ENCODE results near the gene GRIK2. TPM values are rescaled to one million over a fixed set of nuclear protein-coding genes. Genes with fewer than 3 reads are reported as not detected.
"Not testable (repeated sequence)": the region's sequence is repeated elsewhere in the genome, so short reads cannot be mapped to it uniquely, and the experiment has no call there.

Gene GRIK2
- total RNA-seq, 1 donor from 2014 or later: 0.11 TPM

- intact Hi-C loops (cut with micrococcal nuclease): no loop called here
- Mint-ChIP-seq H3K27ac (no peak overlapping the region), H3K36me3 (ENCODE audit: low read depth) (no peaks in the 10 kb centered on the region), H3K4me1 (no peaks in the 10 kb centered on the region), H3K27me3 (no peaks in the 10 kb centered on the region), H3K4me3 (no peak overlapping the region), H3K9me3 (no peaks in the 10 kb centered on the region)
- no peak for TF ChIP-seq CTCF (IDR thresholded peaks at IDR 0.05)
- POLR2A ChIA-PET: no interaction called here
- DNase-seq (no peak), ATAC-seq (ENCODE audit: low read depth) (no peak)
- CTCF ChIA-PET: no interaction called here
These were observed 28.3 kb upstream of the GRIK2 start for GRCh38 chr6:101365181-101365580.

GRCh38 chr6:101379926-101380325 lies 13.6 kb upstream of the GRIK2 start:
- Mint-ChIP-seq H3K27ac (no peak overlapping the region), H3K4me1 (no peaks in the 10 kb centered on the region), H3K36me3 (ENCODE audit: low read depth) (no peaks in the 10 kb centered on the region), H3K4me3 (no peak overlapping the region), H3K9me3 (peaks cover 2% of the 10 kb centered on the region), H3K27me3 (no peaks in the 10 kb centered on the region)
- TF ChIP-seq CTCF (IDR thresholded peaks at IDR 0.05): no peak
- CTCF ChIA-PET: no interaction called here
- no peak for DNase-seq
- POLR2A ChIA-PET: no interaction called here
- intact Hi-C loops (cut with micrococcal nuclease): no loop called here
- no peak for ATAC-seq (ENCODE audit: low read depth)

GRCh38 chr6:101380897-101381630 lies 12.4 kb upstream of the GRIK2 start:
- no peak overlapping the region for H3K4me3 Mint-ChIP-seq
- no peaks in the 10 kb centered on the region for H3K27me3 Mint-ChIP-seq
- POLR2A ChIA-PET: no interaction called here
- H3K36me3 Mint-ChIP-seq (ENCODE audit: low read depth): no peaks in the 10 kb centered on the region
- TF ChIP-seq CTCF (IDR thresholded peaks at IDR 0.05): no peak
- CTCF ChIA-PET: no interaction called here
- peaks cover 2% of the 10 kb centered on the region for H3K9me3 Mint-ChIP-seq
- DNase-seq (no peak), ATAC-seq (ENCODE audit: low read depth) (no peak)
- no peaks in the 10 kb centered on the region for H3K4me1 Mint-ChIP-seq
- H3K27ac Mint-ChIP-seq: no peak overlapping the region
- intact Hi-C loops (cut with micrococcal nuclease): no loop called here

- H3K27me3 Mint-ChIP-seq; H3K4me1 Mint-ChIP-seq; H3K27ac Mint-ChIP-seq; intact Hi-C loops (cut with micrococcal nuclease); POLR2A ChIA-PET; H3K9me3 Mint-ChIP-seq; CTCF ChIA-PET; H3K4me3 Mint-ChIP-seq; DNase-seq; H3K36me3 Mint-ChIP-seq (ENCODE audit: low read depth); ATAC-seq (ENCODE audit: low read depth): not testable (repeated sequence)
These were observed 9.8 kb upstream of the GRIK2 start for GRCh38 chr6:101383747-101384146.

- POLR2A ChIA-PET: no interaction called here
- TF ChIP-seq CTCF (IDR thresholded peaks at IDR 0.05): no peak
- Mint-ChIP-seq H3K36me3 (ENCODE audit: low read depth) (no peaks in the 10 kb centered on the region), H3K27ac (no peak overlapping the region), H3K4me1 (no peaks in the 10 kb centered on the region), H3K4me3 (no peak overlapping the region), H3K27me3 (peaks cover 13% of the 10 kb centered on the region), H3K9me3 (no peaks in the 10 kb centered on the region)
- ATAC-seq (ENCODE audit: low read depth): no peak
- intact Hi-C loops (cut with micrococcal nuclease): no loop called here
- no peak for DNase-seq
- CTCF ChIA-PET: no interaction called here
These were observed 6.5 kb upstream of the GRIK2 start for GRCh38 chr6:101386982-101387381.
